WERI-Rb-1 (cell line): Measurements from ENCODE around the gene SRPK3.
"Not testable (repeated sequence)": the region's sequence is repeated elsewhere in the genome, so short reads cannot be mapped to it uniquely, and the experiment has no call there.

ENCODE experiments used
- DNase-seq: peaks from one replicate; pipeline ENCODE4 v3.0.0-alpha.2; 2020
- H3K27ac ChIP-seq: fragments of 250-450 bp; sonication (Bioruptor Pico); 2 replicates; pipeline ENCODE4 v1.5.1; 2020; ENCODE audit warnings: mild to moderate bottlenecking, moderate library complexity
- H3K27me3 ChIP-seq: fragments of 250-450 bp; sonication (Bioruptor Pico); 2 replicates; pipeline ENCODE4 v1.5.1; 2021; ENCODE audit warnings: mild to moderate bottlenecking, low read depth, moderate library complexity; ENCODE audit not compliant: insufficient read depth, severe bottlenecking
- H3K36me3 ChIP-seq: fragments of 250-450 bp; sonication (Bioruptor Pico); 2 replicates; pipeline ENCODE4 v1.5.1; 2020; ENCODE audit warnings: mild to moderate bottlenecking, moderate library complexity
- H3K4me3 ChIP-seq: 2 replicates; pipeline ENCODE4 v1.5.1; 2011; ENCODE audit warnings: low read depth, mild to moderate bottlenecking, control low read depth, low read length
- H3K9me3 ChIP-seq: fragments of 250-450 bp; sonication (Bioruptor Pico); 2 replicates; pipeline ENCODE4 v1.5.1; 2021; ENCODE audit warnings: mild to moderate bottlenecking, moderate library complexity; ENCODE audit not compliant: severe bottlenecking
- CTCF ChIP-seq: IDR thresholded peaks from 2 replicates; pipeline ENCODE4 v1.5.1; 2011; ENCODE audit warnings: low read depth, mild to moderate bottlenecking, control low read depth, inconsistent platforms, low read length

Gene SRPK3

GRCh38 chrX:153807976-153808375 is 27.1 kb downstream of the SRPK3 start:
- Histone ChIP-seq H3K9me3 (no peaks in the 10 kb centered on the region), H3K4me3 (no peak overlapping the region), H3K27me3 (peaks cover 26% of the 10 kb centered on the region), H3K27ac (no peak overlapping the region), H3K36me3 (peaks cover 5% of the 10 kb centered on the region)
- TF ChIP-seq CTCF, result no peak
- DNase-seq, result no peak

- Histone ChIP-seq H3K36me3 (no peaks in the 10 kb centered on the region), H3K27me3 (peaks cover 12% of the 10 kb centered on the region), H3K4me3 (no peak overlapping the region), H3K9me3 (no peaks in the 10 kb centered on the region), H3K27ac (no peak overlapping the region)
- no peak for DNase-seq
- no peak for TF ChIP-seq CTCF
These were observed 31.4 kb downstream of the SRPK3 start for GRCh38 chrX:153812220-153812619.

GRCh38 chrX:153813161-153813560 is 32.3 kb downstream of the SRPK3 start:
- H3K4me3 ChIP-seq, result no peak overlapping the region
- H3K9me3 ChIP-seq, result no peaks in the 10 kb centered on the region
- H3K27me3 ChIP-seq, result peaks cover 16% of the 10 kb centered on the region
- no peaks in the 10 kb centered on the region for H3K36me3 ChIP-seq
- H3K27ac ChIP-seq, result no peak overlapping the region
- TF ChIP-seq CTCF, result no peak
- no peak for DNase-seq

GRCh38 chrX:153814591-153815315 is 33.9 kb downstream of the SRPK3 start:
- DNase-seq, result no peak
- H3K9me3 ChIP-seq, result no peaks in the 10 kb centered on the region
- no peak for TF ChIP-seq CTCF

GRCh38 chrX:153816831-153817690 is 36.2 kb downstream of the SRPK3 start:
- no peak for DNase-seq
- peaks cover 12% of the 10 kb centered on the region for H3K27me3 ChIP-seq
- H3K4me3 ChIP-seq, result no peak overlapping the region
- no peaks in the 10 kb centered on the region for H3K36me3 ChIP-seq
- H3K9me3 ChIP-seq, result no peaks in the 10 kb centered on the region
- TF ChIP-seq CTCF, result no peak
- no peak overlapping the region for H3K27ac ChIP-seq

More at GRCh38 chrX:153814591-153815315, 33.9 kb downstream of the SRPK3 start:
- H3K27ac ChIP-seq, result no peak overlapping the region
- no peaks in the 10 kb centered on the region for H3K36me3 ChIP-seq
- H3K4me3 ChIP-seq, result no peak overlapping the region
- peaks cover 22% of the 10 kb centered on the region for H3K27me3 ChIP-seq

- not testable (repeated sequence) for H3K36me3 ChIP-seq, H3K27ac ChIP-seq, H3K4me3 ChIP-seq, DNase-seq, H3K9me3 ChIP-seq
- H3K27me3 ChIP-seq, result peaks cover 12% of the 10 kb centered on the region
These were observed 37.2 kb downstream of the SRPK3 start for GRCh38 chrX:153818064-153818463.
